ENCODE data around the gene SEPTIN1.

DNA sequence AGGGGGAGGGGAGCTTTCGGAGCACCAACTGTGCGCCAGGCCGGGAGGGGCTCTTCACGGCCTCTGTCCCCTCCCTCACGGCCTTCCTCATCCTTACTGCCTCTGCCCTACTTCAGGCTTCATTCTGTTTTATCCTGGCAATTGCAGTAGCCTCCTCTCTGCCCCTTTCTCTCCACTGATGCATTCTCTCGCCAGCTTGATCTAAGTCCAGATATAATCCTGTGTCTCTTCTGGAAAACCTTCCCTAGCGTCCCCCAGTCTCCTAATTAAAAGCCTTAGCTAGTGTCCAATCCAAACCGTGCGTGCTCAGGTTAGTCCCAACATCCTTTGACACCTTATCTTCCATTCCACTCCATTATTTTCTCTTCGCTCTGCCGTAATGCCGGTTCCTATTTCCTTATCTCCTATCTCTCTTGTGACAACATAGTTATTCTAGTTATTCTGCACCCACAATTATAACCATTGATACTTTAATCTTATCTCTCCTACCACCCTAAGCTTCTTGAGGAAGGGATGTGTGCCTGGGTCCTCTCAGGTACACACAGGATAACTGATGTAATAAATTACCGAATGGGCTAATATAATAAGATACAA is 13.7 kb upstream of the SEPTIN1 start:
- TF ChIP-seq, protein P1, sequence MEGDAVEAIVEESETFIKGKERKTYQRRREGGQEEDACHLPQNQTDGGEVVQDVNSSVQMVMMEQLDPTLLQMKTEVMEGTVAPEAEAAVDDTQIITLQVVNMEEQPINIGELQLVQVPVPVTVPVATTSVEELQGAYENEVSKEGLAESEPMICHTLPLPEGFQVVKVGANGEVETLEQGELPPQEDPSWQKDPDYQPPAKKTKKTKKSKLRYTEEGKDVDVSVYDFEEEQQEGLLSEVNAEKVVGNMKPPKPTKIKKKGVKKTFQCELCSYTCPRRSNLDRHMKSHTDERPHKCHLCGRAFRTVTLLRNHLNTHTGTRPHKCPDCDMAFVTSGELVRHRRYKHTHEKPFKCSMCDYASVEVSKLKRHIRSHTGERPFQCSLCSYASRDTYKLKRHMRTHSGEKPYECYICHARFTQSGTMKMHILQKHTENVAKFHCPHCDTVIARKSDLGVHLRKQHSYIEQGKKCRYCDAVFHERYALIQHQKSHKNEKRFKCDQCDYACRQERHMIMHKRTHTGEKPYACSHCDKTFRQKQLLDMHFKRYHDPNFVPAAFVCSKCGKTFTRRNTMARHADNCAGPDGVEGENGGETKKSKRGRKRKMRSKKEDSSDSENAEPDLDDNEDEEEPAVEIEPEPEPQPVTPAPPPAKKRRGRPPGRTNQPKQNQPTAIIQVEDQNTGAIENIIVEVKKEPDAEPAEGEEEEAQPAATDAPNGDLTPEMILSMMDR (IDR thresholded peaks at IDR 0.05): no peak
- no peak for TF ChIP-seq POLR2A (IDR thresholded peaks at IDR 0.05)
